Uterus (tissue), 4 donors: ENCODE results near the gene CXCR5. TPM values are rescaled to one million over a fixed set of nuclear protein-coding genes. Genes with fewer than 3 reads are reported as not detected.
"Not testable (repeated sequence)": the region's sequence is repeated elsewhere in the genome, so short reads cannot be mapped to it uniquely, and the experiment has no call there.

Source experiments
- DNase-seq, 2 donors: peaks; one replicate each; pipeline ENCODE4 v3.0.0-alpha.2; 2019 to 2020
- H3K27ac ChIP-seq, 2 donors: fragments of 200-600 bp; sonication (generic); 1 replicate in 1 of 2; 2 replicates in 1 of 2; pipeline ENCODE4 v1.5.1; 2016 to 2018
- H3K27me3 ChIP-seq, 2 donors: fragments of 200-600 bp; sonication (generic); one replicate each; pipeline ENCODE4 v1.5.1; 2018 to 2019; ENCODE audit warnings: control low read depth in 1 of 2
- H3K36me3 ChIP-seq, 2 donors: fragments of 200-600 bp; sonication (generic); one replicate each; pipeline ENCODE4 v1.5.1; 2019; ENCODE audit warnings: control low read depth in 1 of 2
- H3K4me1 ChIP-seq, 2 donors: fragments of 200-600 bp; sonication (generic); one replicate each; pipeline ENCODE4 v1.5.1; 2018 to 2019; ENCODE audit warnings: control low read depth in 1 of 2
- H3K4me3 ChIP-seq, 2 donors: fragments of 200-600 bp; sonication (generic); 1 replicate in 1 of 2; 2 replicates in 1 of 2; pipeline ENCODE4 v1.5.1; 2018 to 2019; ENCODE audit warnings: mild to moderate bottlenecking in 1 of 2
- H3K9me3 ChIP-seq, 2 donors: fragments of 200-600 bp; sonication (generic); one replicate each; pipeline ENCODE4 v1.5.1; 2019; ENCODE audit warnings: control low read depth in 1 of 2
- POLR2A ChIP-seq, 2 donors: fragments of 450-650 bp; IDR thresholded peaks; one replicate each; pipeline ENCODE4 v1.6.1; 2016; ENCODE audit warnings: antibody characterized with exemption in 2 of 2, mild to moderate bottlenecking in 1 of 2, moderate library complexity in 1 of 2
- intact Hi-C: fragments of 100-400 bp; cut with DNase I; formaldehyde crosslinking; loops from one replicate; pipeline ENCODE4 v1.15.1; 2023; ENCODE audit warnings: low total_unique reads
- total RNA-seq, 4 donors: library from RNA; depleted of rRNA in 3 of 4; stranded (reverse); fragments of >200 nt in 3 of 4; gene quantifications; one replicate each; pipeline versions ENCODE4 v1.1.0 to v1.2.4, GENCODE V29; 2014 to 2023
- TF ChIP-seq, protein P1 (sequence below), 4 experiments: fragments of 200-600 bp in 2 of 4; fragments of 450-650 bp in 2 of 4; sonication (generic) in 2 of 4; IDR thresholded peaks; one replicate each; pipeline ENCODE4 v1.5.1; 2016 to 2019; ENCODE audit warnings: antibody characterized with exemption in 4 of 4, mild to moderate bottlenecking in 2 of 4, moderate library complexity in 1 of 4
- donor health status: DM: yes; HTN: yes; CAD: no.

Gene CXCR5
- total RNA-seq, 4 donors from 2014 or later: 0.14 TPM; not detected in 3

DNA sequence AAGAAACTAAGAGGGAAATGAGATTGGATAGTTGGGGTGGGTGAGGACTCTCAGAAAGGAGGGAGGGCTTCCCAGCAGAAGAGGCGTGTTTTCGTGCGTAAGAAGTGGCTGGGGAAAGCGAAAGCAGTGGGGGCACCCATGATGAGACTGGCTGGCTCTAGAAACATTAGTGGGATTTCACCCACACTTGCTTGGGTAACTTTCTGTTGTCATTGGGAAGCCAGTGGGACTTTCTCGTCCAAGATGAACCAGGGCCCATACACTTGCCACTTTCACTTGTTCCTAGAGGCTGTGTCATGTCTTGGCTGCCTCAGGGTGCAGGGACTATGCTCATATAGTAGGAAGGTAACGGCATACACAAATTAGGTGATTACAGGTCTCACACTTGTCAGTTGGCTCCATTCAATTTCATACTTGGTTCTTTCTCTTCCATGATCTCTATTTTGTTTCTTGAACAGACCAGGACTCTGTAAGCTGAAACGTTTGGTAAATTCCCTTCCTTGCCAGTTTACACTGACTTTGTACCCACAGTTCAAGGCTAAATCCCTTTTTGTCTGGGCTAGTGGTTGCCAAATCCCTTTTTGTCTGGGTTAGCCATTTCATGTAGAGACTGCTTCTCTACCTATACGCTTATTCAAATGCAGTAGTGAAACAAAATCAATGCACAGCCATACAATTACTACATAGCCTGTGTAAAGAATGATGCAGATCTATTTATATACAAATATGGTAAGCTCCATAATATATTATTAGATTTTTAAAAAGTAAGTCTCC is 42.0 kb upstream of the CXCR5 start:
- Histone ChIP-seq H3K9me3 (no peaks in the 10 kb centered on the region), H3K4me3 (no peak overlapping the region), H3K27ac (no peak overlapping the region), H3K4me1 (no peaks in the 10 kb centered on the region), H3K36me3 (no peaks in the 10 kb centered on the region), H3K27me3 (no peaks in the 10 kb centered on the region)
- no peak for DNase-seq
- TF ChIP-seq, protein P1, sequence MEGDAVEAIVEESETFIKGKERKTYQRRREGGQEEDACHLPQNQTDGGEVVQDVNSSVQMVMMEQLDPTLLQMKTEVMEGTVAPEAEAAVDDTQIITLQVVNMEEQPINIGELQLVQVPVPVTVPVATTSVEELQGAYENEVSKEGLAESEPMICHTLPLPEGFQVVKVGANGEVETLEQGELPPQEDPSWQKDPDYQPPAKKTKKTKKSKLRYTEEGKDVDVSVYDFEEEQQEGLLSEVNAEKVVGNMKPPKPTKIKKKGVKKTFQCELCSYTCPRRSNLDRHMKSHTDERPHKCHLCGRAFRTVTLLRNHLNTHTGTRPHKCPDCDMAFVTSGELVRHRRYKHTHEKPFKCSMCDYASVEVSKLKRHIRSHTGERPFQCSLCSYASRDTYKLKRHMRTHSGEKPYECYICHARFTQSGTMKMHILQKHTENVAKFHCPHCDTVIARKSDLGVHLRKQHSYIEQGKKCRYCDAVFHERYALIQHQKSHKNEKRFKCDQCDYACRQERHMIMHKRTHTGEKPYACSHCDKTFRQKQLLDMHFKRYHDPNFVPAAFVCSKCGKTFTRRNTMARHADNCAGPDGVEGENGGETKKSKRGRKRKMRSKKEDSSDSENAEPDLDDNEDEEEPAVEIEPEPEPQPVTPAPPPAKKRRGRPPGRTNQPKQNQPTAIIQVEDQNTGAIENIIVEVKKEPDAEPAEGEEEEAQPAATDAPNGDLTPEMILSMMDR (IDR thresholded peaks at IDR 0.05): no peak
- no peak for TF ChIP-seq POLR2A (IDR thresholded peaks at IDR 0.05)
- intact Hi-C loops: no loop called here

DNA sequence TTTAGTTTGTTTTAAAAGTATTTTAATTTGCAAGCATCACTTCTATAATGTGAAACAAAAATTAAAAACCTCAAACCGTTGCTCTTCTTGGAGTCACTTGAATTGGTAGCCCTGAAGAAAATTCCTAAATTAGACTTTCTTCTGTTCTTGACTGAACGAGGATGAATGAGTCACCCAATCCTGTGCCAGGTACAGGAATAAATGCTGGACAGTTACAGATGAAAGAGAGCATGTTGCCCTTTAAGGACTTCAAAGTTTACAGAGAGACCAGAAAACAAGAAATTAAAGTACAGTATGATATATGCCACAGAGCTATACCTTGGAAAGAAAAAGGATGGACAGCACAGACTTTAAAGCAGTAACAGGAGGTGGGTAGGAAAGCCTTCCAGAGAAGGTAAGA is 41.3 kb upstream of the CXCR5 start:
- Histone ChIP-seq H3K27me3 (no peaks in the 10 kb centered on the region), H3K27ac (no peak overlapping the region)

DNA sequence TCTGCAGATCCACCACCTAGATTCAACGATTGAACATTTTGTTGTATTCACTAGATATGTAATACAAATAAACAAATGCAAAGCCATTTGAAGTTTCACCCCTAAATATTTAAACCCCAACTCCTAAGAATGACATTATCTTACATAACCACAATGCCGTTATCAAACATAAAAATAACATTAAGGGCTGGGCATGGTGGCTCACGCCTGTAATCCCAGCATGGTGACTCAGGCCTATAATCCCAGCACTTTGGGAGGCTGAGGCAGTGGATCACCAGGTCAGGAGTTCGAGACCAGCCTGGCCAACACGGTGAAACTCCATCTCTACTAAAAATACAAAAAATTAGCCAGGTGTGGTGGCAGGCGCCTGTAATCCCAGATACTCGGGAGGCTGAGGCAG is 40.8 kb upstream of the CXCR5 start:
- DNase-seq, H3K4me1 ChIP-seq, H3K36me3 ChIP-seq, H3K4me3 ChIP-seq, H3K9me3 ChIP-seq, H3K27me3 ChIP-seq, H3K27ac ChIP-seq, intact Hi-C loops: not testable (repeated sequence)

More for the DNA sequence above, 41.3 kb upstream of the CXCR5 start:
- intact Hi-C loops: no loop called here
- TF ChIP-seq, protein P1 (IDR thresholded peaks at IDR 0.05): no peak
- TF ChIP-seq POLR2A (IDR thresholded peaks at IDR 0.05): no peak
- Histone ChIP-seq H3K4me1 (no peaks in the 10 kb centered on the region), H3K4me3 (no peak overlapping the region), H3K36me3 (no peaks in the 10 kb centered on the region), H3K9me3 (no peaks in the 10 kb centered on the region)
- peak in 1 of 2 donors; percentile 16 for DNase-seq

DNA sequence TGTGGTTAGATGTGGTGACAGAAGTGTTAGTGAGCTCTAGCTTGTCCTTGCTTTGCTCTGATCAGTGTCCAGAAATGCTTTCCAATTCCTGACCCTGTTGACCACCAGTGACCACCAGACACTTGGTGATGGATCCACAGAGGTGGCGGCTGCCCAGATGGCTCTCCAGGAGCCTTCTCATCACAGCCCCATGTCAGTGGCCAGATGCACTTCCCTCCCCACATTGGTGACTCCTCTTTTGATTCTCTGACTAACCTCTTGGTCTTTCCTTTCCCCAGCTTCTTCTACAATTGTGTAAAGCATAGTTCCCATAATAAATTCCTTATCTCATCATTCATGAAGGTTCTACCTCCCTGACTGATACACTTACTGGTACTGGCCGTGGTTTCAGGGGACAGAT is 40.1 kb upstream of the CXCR5 start:
- Histone ChIP-seq H3K9me3 (no peaks in the 10 kb centered on the region), H3K4me1 (no peaks in the 10 kb centered on the region), H3K27ac (no peak overlapping the region), H3K27me3 (no peaks in the 10 kb centered on the region), H3K36me3 (no peaks in the 10 kb centered on the region), H3K4me3 (no peak overlapping the region)
- DNase-seq: no peak
- intact Hi-C loops: no loop called here
- TF ChIP-seq POLR2A (IDR thresholded peaks at IDR 0.05): no peak
- TF ChIP-seq, protein P1 (IDR thresholded peaks at IDR 0.05): no peak

DNA sequence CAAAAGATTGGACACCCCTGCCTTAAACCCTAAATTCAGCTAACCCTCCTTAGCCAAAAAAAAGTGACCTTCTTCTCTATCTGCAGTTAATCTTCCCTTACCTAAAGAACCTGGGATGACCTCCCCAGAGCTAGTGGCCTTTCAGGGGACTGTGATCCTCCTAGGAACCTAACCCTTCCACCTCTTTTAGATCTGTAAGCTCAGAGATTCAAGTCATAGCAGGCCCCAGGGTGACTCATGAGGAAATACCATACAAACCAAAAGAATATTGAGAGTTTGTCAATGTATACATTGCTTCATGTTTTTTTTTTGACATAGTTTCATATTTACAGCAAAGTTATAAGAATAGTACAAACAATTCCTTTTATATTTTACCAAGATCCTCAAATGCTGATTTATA is 38.3 kb upstream of the CXCR5 start:
- no peaks in the 10 kb centered on the region for H3K27me3 ChIP-seq
- intact Hi-C loops: no loop called here
- no peak for DNase-seq
- no peaks in the 10 kb centered on the region for H3K36me3 ChIP-seq
- H3K4me1 ChIP-seq: no peaks in the 10 kb centered on the region
- no peak for TF ChIP-seq POLR2A (IDR thresholded peaks at IDR 0.05)
- H3K27ac ChIP-seq: no peak overlapping the region
- no peaks in the 10 kb centered on the region for H3K9me3 ChIP-seq
- H3K4me3 ChIP-seq: no peak overlapping the region

DNA sequence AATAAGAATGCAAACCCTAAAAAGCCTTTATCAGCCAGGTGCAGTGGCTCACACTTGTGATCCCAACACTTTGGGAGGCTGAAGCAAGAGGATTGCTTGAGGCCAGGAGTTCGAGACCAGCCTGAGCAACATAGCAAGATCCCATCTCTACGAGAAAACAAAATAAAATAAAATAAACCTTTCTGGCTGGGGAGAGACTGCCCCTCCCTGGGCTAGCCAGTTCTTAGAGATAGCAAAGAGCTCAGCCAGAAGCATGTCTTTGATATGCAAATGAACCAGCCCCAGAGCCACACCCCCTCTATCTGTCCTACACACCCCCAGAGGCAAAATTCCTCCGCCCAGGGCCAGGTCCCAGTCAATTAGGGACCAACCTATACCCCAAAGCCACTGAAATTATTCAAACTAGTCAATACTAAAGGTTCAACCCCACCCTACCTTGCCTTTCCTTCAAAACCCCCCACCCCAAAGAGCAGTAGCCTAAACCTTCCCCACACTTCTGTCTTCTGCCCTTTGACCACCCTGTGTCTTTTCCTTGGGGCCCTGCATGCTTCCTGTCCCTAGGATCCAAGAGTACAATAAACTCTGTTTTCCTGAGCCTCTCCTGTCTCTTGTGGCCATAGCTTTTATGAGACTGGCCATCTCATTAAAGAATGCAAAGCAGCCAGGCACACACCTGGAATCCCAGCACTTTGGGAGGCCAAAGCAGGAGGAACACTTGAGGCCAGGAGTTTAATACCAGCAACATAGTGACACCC is 37.3 kb upstream of the CXCR5 start:
- Histone ChIP-seq H3K27ac (no peak overlapping the region), H3K27me3 (no peaks in the 10 kb centered on the region), H3K4me1 (no peaks in the 10 kb centered on the region), H3K4me3 (no peak overlapping the region), H3K36me3 (no peaks in the 10 kb centered on the region), H3K9me3 (no peaks in the 10 kb centered on the region)
- no peak for TF ChIP-seq POLR2A (IDR thresholded peaks at IDR 0.05)
- TF ChIP-seq, protein P1 (IDR thresholded peaks at IDR 0.05): no peak
- intact Hi-C loops: no loop called here
- DNase-seq: no peak
